ENCODE results near the gene NUDT12.

DNA sequence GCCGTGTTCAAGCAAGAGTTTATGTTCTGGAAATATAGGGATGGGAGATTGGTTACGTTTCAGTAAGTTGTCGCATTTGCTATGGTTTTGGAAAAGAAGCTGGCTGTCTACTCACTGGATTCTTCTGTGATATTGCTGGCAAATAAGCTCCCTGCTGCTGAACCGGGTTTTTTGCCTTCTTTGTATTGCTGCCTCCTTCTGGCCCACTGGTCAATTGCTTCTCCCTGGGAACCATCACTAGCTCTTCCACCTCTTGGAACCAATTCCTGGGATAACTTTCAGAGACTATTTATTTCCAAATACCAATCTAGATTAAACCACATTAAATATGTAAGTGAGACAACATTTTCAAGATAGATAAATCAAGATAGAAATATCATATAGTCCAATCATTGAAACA is 43.0 kb downstream of the NUDT12 start:
- no peak for TF ChIP-seq CTCF (IDR thresholded peaks at IDR 0.05)
- no peak for TF ChIP-seq POLR2A (IDR thresholded peaks at IDR 0.05)
- no peak for TF ChIP-seq EP300 (IDR thresholded peaks at IDR 0.05)
